Measurements from ENCODE around the gene SRSF1.

The SRSF1 gene

GRCh38 chr17:57985675-57985974 is 21.4 kb downstream of the SRSF1 start:
- peaks cover 53% of the 10 kb centered on the region for H4K20me1 ChIP-seq (ENCODE audit: insufficient read depth, low read length)
- H3K27me3 ChIP-seq (ENCODE audit: low read depth, low read length): no peaks in the 10 kb centered on the region
- H3K79me2 ChIP-seq (ENCODE audit: low read length): peaks cover 56% of the 10 kb centered on the region
- H3K4me1 ChIP-seq (ENCODE audit: low read length): peaks cover 17% of the 10 kb centered on the region
- no peak overlapping the region for H3K27ac ChIP-seq (ENCODE audit: low read length)
- no peak overlapping the region for H2AFZ ChIP-seq (ENCODE audit: low read depth, low read length)
- H3K4me2 ChIP-seq (ENCODE audit: low read length): no peak overlapping the region
- TF ChIP-seq EZH2phosphoT487 (IDR thresholded peaks at IDR 0.05; ENCODE audit: low read depth): no peak
- TF ChIP-seq, protein P1, sequence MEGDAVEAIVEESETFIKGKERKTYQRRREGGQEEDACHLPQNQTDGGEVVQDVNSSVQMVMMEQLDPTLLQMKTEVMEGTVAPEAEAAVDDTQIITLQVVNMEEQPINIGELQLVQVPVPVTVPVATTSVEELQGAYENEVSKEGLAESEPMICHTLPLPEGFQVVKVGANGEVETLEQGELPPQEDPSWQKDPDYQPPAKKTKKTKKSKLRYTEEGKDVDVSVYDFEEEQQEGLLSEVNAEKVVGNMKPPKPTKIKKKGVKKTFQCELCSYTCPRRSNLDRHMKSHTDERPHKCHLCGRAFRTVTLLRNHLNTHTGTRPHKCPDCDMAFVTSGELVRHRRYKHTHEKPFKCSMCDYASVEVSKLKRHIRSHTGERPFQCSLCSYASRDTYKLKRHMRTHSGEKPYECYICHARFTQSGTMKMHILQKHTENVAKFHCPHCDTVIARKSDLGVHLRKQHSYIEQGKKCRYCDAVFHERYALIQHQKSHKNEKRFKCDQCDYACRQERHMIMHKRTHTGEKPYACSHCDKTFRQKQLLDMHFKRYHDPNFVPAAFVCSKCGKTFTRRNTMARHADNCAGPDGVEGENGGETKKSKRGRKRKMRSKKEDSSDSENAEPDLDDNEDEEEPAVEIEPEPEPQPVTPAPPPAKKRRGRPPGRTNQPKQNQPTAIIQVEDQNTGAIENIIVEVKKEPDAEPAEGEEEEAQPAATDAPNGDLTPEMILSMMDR (IDR thresholded peaks at IDR 0.05; ENCODE audit: low read depth, low read length): no peak
- H3K36me3 ChIP-seq (replicated peaks; ENCODE audit: low read depth, low read length): peaks cover 21% of the 10 kb centered on the region
- no peaks in the 10 kb centered on the region for H3K9me3 ChIP-seq (ENCODE audit: insufficient read depth, low read length)
- H3K9ac ChIP-seq (ENCODE audit: low read length): no peak overlapping the region
- H3K4me3 ChIP-seq (ENCODE audit: low read length): no peak overlapping the region

DNA sequence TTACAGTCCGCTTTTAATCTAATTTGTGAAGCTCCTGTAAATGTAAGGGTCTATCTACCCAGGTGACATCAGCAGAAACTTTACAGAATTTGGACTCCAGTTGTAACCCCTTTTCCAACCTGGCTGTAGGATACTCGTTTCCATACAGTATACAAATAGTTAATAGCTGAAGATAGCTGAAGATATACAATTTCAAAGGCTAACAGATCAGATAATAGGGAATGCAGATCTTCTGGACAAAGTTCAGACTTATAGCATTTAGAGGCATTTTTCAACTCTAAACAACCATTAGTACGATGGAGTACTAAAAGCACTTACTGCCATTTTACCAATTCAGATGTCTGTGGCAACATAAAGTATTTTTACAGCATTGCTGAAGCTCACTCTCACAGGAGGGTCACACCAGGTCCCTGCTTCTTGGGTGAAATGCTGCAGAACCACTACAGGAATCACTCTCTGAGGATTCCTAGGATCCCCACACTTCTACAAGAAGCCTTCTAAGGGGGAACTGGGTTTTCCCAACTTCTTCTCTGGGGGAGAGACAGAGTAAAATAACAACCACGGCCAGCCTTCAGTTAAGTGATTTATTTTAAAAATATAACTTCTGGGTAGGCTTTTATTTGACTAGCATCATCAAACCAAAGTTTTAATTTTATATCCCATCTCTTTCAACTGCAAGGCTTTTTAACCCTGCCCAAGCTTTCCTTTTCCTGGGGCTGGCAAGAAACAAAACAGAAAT is 21.9 kb downstream of the SRSF1 start:
- H3K9ac ChIP-seq (ENCODE audit: low read length): no peak overlapping the region
- no peak overlapping the region for H3K4me3 ChIP-seq (ENCODE audit: low read length)
- H3K4me2 ChIP-seq (ENCODE audit: low read length): no peak overlapping the region
- no peak overlapping the region for H2AFZ ChIP-seq (ENCODE audit: low read depth, low read length)
- peaks cover 53% of the 10 kb centered on the region for H4K20me1 ChIP-seq (ENCODE audit: insufficient read depth, low read length)
- H3K9me3 ChIP-seq (ENCODE audit: insufficient read depth, low read length): no peaks in the 10 kb centered on the region
- peaks cover 17% of the 10 kb centered on the region for H3K4me1 ChIP-seq (ENCODE audit: low read length)
- peaks cover 56% of the 10 kb centered on the region for H3K79me2 ChIP-seq (ENCODE audit: low read length)
- H3K27ac ChIP-seq (ENCODE audit: low read length): no peak overlapping the region
- H3K27me3 ChIP-seq (ENCODE audit: low read depth, low read length): no peaks in the 10 kb centered on the region
- TF ChIP-seq, protein P1 (IDR thresholded peaks at IDR 0.05; ENCODE audit: low read depth, low read length): no peak
- no peak for TF ChIP-seq EZH2phosphoT487 (IDR thresholded peaks at IDR 0.05; ENCODE audit: low read depth)
- peaks cover 26% of the 10 kb centered on the region for H3K36me3 ChIP-seq (replicated peaks; ENCODE audit: low read depth, low read length)

DNA sequence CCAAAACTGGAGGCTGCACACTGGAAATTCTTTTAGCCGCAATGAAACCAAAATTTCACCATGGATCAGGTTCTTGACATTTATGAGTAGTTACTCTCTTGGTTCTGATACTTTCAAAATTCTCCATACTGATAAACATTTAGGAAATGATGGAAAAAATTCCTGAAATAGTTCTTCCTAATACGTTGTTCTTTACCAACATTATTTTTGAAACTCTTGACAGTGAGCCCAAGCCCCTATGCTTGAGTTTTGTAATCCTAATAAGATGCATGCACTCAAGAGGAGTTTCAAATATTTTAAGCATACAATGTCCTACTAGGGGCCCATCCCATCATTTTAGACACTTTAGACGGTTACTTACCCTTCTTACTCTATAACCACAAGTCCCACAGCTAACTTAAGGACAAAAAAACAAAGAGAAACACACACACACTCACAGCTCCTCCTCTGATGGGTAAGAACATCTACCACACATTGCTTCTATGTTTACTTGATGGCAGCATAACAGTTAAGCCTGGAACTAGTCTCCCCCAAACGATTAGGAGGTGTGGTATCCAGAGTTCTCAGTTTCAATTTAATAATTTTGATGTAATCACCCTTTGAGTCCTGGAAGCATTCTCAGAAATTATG is 22.7 kb downstream of the SRSF1 start:
- Histone ChIP-seq H2AFZ (ENCODE audit: low read depth, low read length) (no peak overlapping the region), H4K20me1 (ENCODE audit: insufficient read depth, low read length) (peaks cover 53% of the 10 kb centered on the region), H3K27me3 (ENCODE audit: low read depth, low read length) (no peaks in the 10 kb centered on the region), H3K4me3 (ENCODE audit: low read length) (no peak overlapping the region), H3K4me2 (ENCODE audit: low read length) (no peak overlapping the region), H3K27ac (ENCODE audit: low read length) (no peak overlapping the region), H3K9ac (ENCODE audit: low read length) (no peak overlapping the region), H3K36me3 (replicated peaks; ENCODE audit: low read depth, low read length) (peaks cover 28% of the 10 kb centered on the region), H3K4me1 (ENCODE audit: low read length) (peaks cover 17% of the 10 kb centered on the region), H3K9me3 (ENCODE audit: insufficient read depth, low read length) (no peaks in the 10 kb centered on the region), H3K79me2 (ENCODE audit: low read length) (peaks cover 56% of the 10 kb centered on the region)
- TF ChIP-seq, protein P1 (IDR thresholded peaks at IDR 0.05; ENCODE audit: low read depth, low read length): no peak
- TF ChIP-seq EZH2phosphoT487 (IDR thresholded peaks at IDR 0.05; ENCODE audit: low read depth): no peak

- H3K9ac ChIP-seq (ENCODE audit: low read length): no peak overlapping the region
- H3K36me3 ChIP-seq (replicated peaks; ENCODE audit: low read depth, low read length): peaks cover 37% of the 10 kb centered on the region
- no peak overlapping the region for H3K27ac ChIP-seq (ENCODE audit: low read length)
- H3K79me2 ChIP-seq (ENCODE audit: low read length): peaks cover 56% of the 10 kb centered on the region
- peaks cover 12% of the 10 kb centered on the region for H3K4me1 ChIP-seq (ENCODE audit: low read length)
- H2AFZ ChIP-seq (ENCODE audit: low read depth, low read length): no peak overlapping the region
- no peak for TF ChIP-seq EZH2phosphoT487 (IDR thresholded peaks at IDR 0.05; ENCODE audit: low read depth)
- TF ChIP-seq, protein P1 (IDR thresholded peaks at IDR 0.05; ENCODE audit: low read depth, low read length): no peak
- peaks cover 53% of the 10 kb centered on the region for H4K20me1 ChIP-seq (ENCODE audit: insufficient read depth, low read length)
- H3K9me3 ChIP-seq (ENCODE audit: insufficient read depth, low read length): no peaks in the 10 kb centered on the region
- H3K4me2 ChIP-seq (ENCODE audit: low read length): no peak overlapping the region
- H3K4me3 ChIP-seq (ENCODE audit: low read length): no peak overlapping the region
- no peaks in the 10 kb centered on the region for H3K27me3 ChIP-seq (ENCODE audit: low read depth, low read length)
Measured at GRCh38 chr17:57983446-57983845, 23.6 kb downstream of the SRSF1 start.
